ENCODE data around the gene KRTAP6-2.

GRCh38 chr21:30605968-30606367 is 7.3 kb upstream of the KRTAP6-2 start:
- TF ChIP-seq CTCF (conservative IDR thresholded peaks at IDR 0.05; ENCODE audit: low read length) = no peak
- no peak for TF ChIP-seq EZH2phosphoT487 (IDR thresholded peaks at IDR 0.05; ENCODE audit: borderline replicate concordance, low read depth, low read length)
